Esophagus muscularis mucosa (tissue), 4 donors: ENCODE data around the gene PIP4P1. TPM values are rescaled to one million over a fixed set of nuclear protein-coding genes. Genes with fewer than 3 reads are reported as not detected.

Experiments used
- DNase-seq: peaks from one replicate; pipeline ENCODE4 v3.0.0-alpha.2; 2017; ENCODE audit errors: extremely low spot score
- H3K27ac ChIP-seq, 4 donors: fragments of 200-600 bp; sonication (generic); replicated peaks in 1 of 4; 1 replicate in 3 of 4; 2 replicates in 1 of 4; pipeline ENCODE4 v1.5.1; 2016 to 2019; ENCODE audit warnings: mild to moderate bottlenecking in 1 of 4
- H3K27me3 ChIP-seq, 4 donors: fragments of 200-600 bp; sonication (generic); one replicate each; pipeline versions ENCODE4 v1.5.1 to v1.6.0; 2016 to 2019
- H3K36me3 ChIP-seq, 4 donors: fragments of 200-600 bp; sonication (generic); one replicate each; pipeline ENCODE4 v1.5.1; 2016 to 2019
- H3K4me1 ChIP-seq, 4 donors: fragments of 200-600 bp; sonication (generic); one replicate each; pipeline ENCODE4 v1.5.1; 2016 to 2019
- H3K4me3 ChIP-seq, 4 donors: fragments of 200-600 bp; sonication (generic); 1 replicate in 2 of 4; 2 replicates in 2 of 4; pipeline ENCODE4 v1.5.1; 2016 to 2019; ENCODE audit warnings: mild to moderate bottlenecking in 4 of 4, moderate library complexity in 1 of 4
- H3K9me3 ChIP-seq, 4 donors: fragments of 200-600 bp; sonication (generic); 1 replicate in 3 of 4; 2 replicates in 1 of 4; pipeline ENCODE4 v1.5.1; 2016 to 2019
- EP300 ChIP-seq: sonication (generic); formaldehyde crosslinking; IDR thresholded peaks from one replicate; pipeline ENCODE4 v1.6.1; 2017; ENCODE audit warnings: antibody characterized with exemption
- POLR2A ChIP-seq: fragments of 450-650 bp; IDR thresholded peaks from one replicate; pipeline ENCODE4 v1.6.1; 2017; ENCODE audit warnings: antibody characterized with exemption, moderate library complexity, mild to moderate bottlenecking, low read depth
- POLR2AphosphoS5 ChIP-seq, 2 donors: sonication (generic); formaldehyde crosslinking; IDR thresholded peaks; one replicate each; pipeline ENCODE4 v1.6.1; 2017; ENCODE audit warnings: antibody characterized with exemption in 2 of 2
- WGBS: methylation state at CpG from one replicate; pipeline ENCODE4 v1.1.5; 2018; 5-methylcytosine and 5-hydroxymethylcytosine counted together
- intact Hi-C: fragments of 100-400 bp; cut with DNase I; formaldehyde crosslinking; loops from one replicate; pipeline ENCODE4 v1.15.1; 2023
- total RNA-seq, 4 donors: library from RNA; depleted of rRNA; stranded (reverse); fragments of >200 nt; gene quantifications; one replicate each; pipeline versions ENCODE4 v1.1.0 to v1.2.1, GENCODE V29; 2016
- TF ChIP-seq, protein P1 (sequence below), 3 experiments: fragments of 200-600 bp in 2 of 3; fragments of 450-650 bp in 1 of 3; sonication (generic) in 2 of 3; IDR thresholded peaks; one replicate each; pipeline ENCODE4 v1.5.1; 2017 to 2019; ENCODE audit warnings: antibody characterized with exemption in 3 of 3, mild to moderate bottlenecking in 2 of 3, moderate library complexity in 1 of 3

The PIP4P1 gene
- total RNA-seq, 4 donors from 2014 or later: 18.7 to 27.9 (median 24.5) TPM

- peak; percentile 31 to 32 for TF ChIP-seq POLR2AphosphoS5 (IDR thresholded peaks at IDR 0.05)
- no peak for TF ChIP-seq POLR2A
- DNase-seq: no peak
- intact Hi-C loops: no loop called here
- Histone ChIP-seq H3K4me1 (peaks cover 10 to 34% (median 24%) of the 10 kb centered on the region in 4 donors), H3K27ac (peak overlapping the region; percentile 63 to 82 (median 73)), H3K4me3 (peak overlapping the region; percentile 45 to 54 (median 47)), H3K9me3 (no peaks in the 10 kb centered on the region), H3K36me3 (no peaks in the 10 kb centered on the region), H3K27me3 (peaks cover 0 to 24% (median 0%) of the 10 kb centered on the region in 4 donors)
- WGBS: 27% methylated on average over 36 of the region's 44 CpGs
Observed at GRCh38 chr14:20434701-20435581, 26.3 kb downstream of the PIP4P1 start.

DNA sequence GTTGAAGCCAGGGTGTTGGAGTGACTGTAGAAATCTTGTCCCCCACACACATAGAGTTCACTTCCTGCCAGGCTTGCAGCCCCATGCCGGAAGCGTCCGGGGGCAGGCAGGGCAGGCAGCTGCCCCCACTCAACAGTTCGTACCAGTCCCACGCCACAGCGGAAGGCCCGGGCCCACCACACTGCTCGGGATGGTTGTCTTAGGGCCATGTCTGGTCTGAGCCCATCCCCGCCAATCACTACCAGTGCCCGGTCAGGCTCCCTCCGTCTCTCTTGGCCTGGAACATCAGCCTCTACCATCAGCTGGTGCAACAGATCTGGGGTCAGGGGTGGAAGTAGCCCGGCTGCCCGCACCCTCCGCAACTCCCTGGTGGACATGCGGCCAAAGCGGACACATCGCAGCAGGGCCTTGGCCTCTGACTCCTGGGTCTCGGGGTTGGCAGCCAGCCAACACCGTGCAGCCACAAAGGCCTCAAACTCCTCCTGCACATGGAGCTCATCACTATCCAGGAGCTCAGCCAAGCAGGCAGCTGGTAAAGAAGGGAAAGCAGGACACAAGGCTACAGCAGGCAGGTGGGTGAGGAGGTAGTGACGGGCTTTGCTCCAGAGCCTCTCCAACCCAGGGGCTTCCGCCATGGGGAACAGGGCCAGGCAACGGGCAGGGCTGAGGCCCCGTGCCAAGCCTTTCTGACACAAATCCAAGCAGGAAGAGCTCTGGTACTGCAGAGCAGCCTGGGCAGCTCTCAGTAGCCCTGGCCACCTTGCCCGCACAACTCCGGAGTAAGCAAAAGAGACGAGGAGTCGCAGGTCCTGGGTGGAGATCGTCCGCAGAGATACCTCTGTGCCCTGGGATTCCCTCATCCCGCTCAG is 31.2 kb downstream of the PIP4P1 start:
- peaks cover 2 to 28% (median 21%) of the 10 kb centered on the region in 4 donors for H3K4me1 ChIP-seq
- no peak for TF ChIP-seq POLR2AphosphoS5 (IDR thresholded peaks at IDR 0.05)
- no peak for DNase-seq
- intact Hi-C loops: no loop called here
- H3K9me3 ChIP-seq: no peaks in the 10 kb centered on the region
- peaks cover 0 to 8% (median 0%) of the 10 kb centered on the region in 4 donors for H3K36me3 ChIP-seq
- 81% methylated on average over 21 of the region's 30 CpGs for WGBS
- H3K27me3 ChIP-seq: no peaks in the 10 kb centered on the region
- no peak overlapping the region for H3K4me3 ChIP-seq
- no peak overlapping the region for H3K27ac ChIP-seq

GRCh38 chr14:20428802-20429201 is 32.4 kb downstream of the PIP4P1 start:
- no peaks in the 10 kb centered on the region for H3K27me3 ChIP-seq
- peaks cover 0 to 8% (median 0%) of the 10 kb centered on the region in 4 donors for H3K36me3 ChIP-seq
- H3K27ac ChIP-seq: no peak overlapping the region
- WGBS: 80% methylated on average over 2 of the region's 5 CpGs
- DNase-seq: no peak
- peaks cover 0 to 16% (median 11%) of the 10 kb centered on the region in 4 donors for H3K4me1 ChIP-seq
- H3K4me3 ChIP-seq: no peak overlapping the region
- no peaks in the 10 kb centered on the region for H3K9me3 ChIP-seq
- intact Hi-C loops: no loop called here
- TF ChIP-seq EP300 (no peak), POLR2A (no peak), POLR2AphosphoS5 (IDR thresholded peaks at IDR 0.05) (no peak)
- TF ChIP-seq, protein P1, sequence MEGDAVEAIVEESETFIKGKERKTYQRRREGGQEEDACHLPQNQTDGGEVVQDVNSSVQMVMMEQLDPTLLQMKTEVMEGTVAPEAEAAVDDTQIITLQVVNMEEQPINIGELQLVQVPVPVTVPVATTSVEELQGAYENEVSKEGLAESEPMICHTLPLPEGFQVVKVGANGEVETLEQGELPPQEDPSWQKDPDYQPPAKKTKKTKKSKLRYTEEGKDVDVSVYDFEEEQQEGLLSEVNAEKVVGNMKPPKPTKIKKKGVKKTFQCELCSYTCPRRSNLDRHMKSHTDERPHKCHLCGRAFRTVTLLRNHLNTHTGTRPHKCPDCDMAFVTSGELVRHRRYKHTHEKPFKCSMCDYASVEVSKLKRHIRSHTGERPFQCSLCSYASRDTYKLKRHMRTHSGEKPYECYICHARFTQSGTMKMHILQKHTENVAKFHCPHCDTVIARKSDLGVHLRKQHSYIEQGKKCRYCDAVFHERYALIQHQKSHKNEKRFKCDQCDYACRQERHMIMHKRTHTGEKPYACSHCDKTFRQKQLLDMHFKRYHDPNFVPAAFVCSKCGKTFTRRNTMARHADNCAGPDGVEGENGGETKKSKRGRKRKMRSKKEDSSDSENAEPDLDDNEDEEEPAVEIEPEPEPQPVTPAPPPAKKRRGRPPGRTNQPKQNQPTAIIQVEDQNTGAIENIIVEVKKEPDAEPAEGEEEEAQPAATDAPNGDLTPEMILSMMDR (IDR thresholded peaks at IDR 0.05): no peak

DNA sequence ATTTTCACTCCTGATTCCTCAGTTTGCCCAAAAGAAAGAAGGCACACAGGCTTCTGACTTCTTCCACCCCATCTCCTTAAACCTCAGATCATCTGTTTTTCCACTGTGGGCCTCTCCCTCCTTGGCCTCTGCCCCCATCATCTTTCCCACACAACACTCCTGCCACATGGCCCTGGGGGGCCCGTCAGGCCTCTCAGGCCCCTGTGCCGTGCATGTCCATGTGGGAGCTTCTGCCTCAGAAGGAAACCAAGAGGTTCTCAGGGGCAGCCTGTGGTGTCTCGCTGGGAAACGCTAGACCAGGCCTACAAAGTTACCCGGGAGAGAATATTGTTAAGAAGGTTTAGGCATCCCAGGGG is 33.2 kb downstream of the PIP4P1 start:
- no peak for TF ChIP-seq POLR2AphosphoS5 (IDR thresholded peaks at IDR 0.05)
- TF ChIP-seq, protein P1 (IDR thresholded peaks at IDR 0.05): no peak
- no peak for TF ChIP-seq POLR2A
- TF ChIP-seq EP300: no peak
- Histone ChIP-seq H3K4me3 (no peak overlapping the region), H3K4me1 (peaks cover 0 to 14% (median 11%) of the 10 kb centered on the region in 4 donors), H3K36me3 (peaks cover 0 to 8% (median 0%) of the 10 kb centered on the region in 4 donors), H3K9me3 (no peaks in the 10 kb centered on the region), H3K27ac (no peak overlapping the region), H3K27me3 (no peaks in the 10 kb centered on the region)
- no peak for DNase-seq
- intact Hi-C loops: no loop called here
- WGBS: 74% methylated on average over 5 of the region's 5 CpGs

DNA sequence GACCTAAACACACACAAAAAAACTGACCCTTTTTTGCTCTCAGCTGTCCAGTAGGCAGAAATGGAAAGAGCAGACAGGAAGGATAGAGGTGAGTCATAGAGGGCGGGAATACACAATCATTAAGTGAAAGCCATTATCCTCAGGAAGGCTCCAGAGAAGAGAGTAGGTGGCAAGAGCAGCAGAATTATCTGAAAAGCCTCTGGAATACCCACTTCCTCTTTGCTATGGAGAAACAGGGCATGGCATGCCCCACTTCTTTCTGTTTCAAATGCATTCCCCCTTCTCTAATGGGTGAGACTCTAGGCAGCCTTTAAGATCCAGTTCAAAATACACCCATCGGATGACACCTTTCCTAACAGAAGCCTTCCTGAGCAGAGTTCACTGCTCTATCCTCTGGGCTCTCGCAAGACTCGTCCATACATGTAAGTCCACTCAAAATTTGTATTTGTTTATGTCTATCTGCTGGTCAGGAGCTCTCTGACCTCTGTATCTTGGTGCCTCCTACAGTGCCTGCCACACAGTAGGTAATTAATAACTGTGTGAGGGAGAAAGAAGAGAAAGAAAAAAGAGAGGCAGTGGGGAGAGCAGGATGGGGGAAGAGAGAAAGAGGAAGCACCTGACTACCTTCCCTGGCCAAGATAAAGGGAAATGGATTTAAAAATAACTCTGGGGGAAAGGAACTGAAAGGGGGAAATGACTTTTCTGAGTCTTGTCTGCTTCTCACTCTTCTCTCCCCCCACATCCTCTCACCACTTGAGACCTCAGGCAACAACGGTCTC is 33.8 kb downstream of the PIP4P1 start:
- Histone ChIP-seq H3K4me3 (no peak overlapping the region), H3K4me1 (peaks cover 0 to 14% (median 11%) of the 10 kb centered on the region in 4 donors), H3K36me3 (peaks cover 0 to 8% (median 0%) of the 10 kb centered on the region in 4 donors), H3K9me3 (no peaks in the 10 kb centered on the region), H3K27ac (peak overlapping the region in 2 of 4 donors; percentile 0 to 45), H3K27me3 (no peaks in the 10 kb centered on the region)
- DNase-seq: no peak
- intact Hi-C loops: no loop called here
- TF ChIP-seq POLR2A (no peak), EP300 (no peak), POLR2AphosphoS5 (IDR thresholded peaks at IDR 0.05) (no peak)
- TF ChIP-seq, protein P1 (IDR thresholded peaks at IDR 0.05): no peak
- 56% methylated on average over 5 of the region's 5 CpGs for WGBS
